NCI-H2227 treated with DMSO at 0.1 percent for 48 hours (cell line): Measurements from ENCODE around the gene CPA1.

Experiments
- DNase-seq: peaks from one replicate; lab custom pipeline; 2025; lab: John Stamatoyannopoulos, UW

Gene CPA1

DNA sequence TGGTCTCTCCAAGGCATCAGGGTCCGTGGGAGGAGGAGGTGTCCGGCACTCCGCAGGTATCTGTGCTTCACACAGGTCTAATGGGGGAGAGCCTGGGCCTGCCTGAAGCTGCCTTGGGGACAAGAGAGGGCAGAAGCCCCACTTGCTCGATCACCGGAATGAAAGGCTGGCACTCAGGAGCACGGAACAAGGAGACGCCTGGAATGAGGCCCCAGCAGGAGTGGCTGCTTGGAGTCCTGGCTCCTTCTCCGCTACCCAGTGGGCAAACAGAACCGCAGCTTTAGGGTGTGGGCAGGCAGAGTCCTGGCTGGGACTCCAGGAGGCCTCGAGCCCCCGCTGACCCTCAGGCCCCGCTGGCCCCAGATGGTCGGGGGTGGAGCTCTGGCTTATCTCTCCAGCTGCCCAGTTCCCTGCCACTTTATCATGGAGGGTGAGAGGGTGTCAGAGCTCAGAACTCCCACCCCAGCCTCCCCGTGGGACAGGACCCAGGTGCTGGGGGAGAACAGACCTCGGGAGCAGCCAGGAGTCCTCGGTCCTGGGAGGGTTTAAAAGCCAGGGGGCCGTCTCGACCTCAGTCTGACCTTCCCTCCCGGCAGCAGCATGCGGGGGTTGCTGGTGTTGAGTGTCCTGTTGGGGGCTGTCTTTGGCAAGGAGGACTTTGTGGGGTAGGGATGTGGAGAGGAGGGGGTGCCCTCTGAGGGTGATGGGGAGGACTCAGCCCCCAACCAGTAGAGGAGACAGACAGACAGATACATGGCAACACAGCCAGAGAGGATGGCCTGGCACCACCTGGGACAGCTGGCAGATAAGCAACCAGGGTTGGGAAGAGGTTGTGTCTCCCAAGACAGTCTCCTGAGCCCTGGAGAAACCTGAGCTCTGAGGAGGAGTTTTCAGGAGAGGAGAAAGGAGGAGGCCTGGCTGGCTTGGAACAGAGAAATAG is at the start of gene CPA1:
CPA1 (plus strand) TSS at position 574 of the 940 bp plus-strand sequence; CDS start at position 601, 27 bp downstream.
- no peak for DNase-seq

DNA sequence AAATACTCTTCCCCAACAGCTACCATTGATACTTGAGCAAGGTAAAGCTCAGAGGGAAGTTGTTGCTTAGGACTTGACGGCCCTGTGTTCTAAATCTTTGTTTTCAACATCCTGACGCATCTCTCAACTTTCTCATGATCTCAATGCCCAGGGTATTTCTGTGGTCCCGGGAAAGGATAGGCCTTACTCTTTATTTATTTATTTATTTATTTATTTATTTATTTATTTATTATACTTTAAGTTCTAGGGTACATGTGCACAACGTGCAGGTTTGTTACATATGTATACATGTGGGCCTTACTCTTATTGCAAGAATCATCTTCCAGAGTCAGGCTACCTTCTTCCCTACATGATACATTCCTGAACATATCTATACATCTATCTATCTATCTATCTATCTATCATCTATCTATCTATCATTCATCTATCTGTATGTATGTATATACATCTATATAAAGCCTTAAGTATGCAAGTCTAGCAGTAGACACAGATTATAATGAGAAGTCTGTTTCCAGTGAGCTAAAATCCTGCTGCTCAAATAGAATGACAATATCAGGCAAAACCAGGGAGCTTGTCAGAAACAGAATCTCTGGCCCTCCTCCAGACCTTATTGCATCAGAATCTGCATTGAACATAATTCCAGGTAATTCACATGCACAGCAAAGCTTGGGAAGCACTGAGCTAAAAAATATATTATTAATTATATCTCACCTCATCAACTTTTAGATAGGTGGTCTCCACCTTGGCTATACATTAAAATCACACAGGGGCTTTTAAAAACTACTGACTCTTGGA is 47.8 kb upstream of the CPA1 start:
- no peak for DNase-seq

DNA sequence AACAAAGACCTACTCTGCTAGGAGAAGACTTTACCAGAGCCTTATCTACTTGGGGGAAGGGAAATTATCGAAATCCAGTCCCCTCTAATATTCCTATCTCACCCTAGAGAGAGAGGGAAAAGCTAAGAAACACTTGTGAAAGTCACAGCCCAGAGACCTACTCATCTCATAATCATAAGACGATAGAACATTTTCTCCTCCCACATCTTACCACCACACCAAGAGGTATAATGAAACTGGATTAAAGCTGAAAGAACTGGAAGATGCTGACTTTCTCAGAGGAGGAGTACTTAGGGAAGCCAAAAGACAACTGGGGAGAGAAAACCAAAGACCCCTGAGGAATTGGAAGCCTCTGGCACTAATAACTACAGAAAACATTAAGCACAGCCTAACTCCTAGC is 46.5 kb upstream of the CPA1 start:
- no peak for DNase-seq

DNA sequence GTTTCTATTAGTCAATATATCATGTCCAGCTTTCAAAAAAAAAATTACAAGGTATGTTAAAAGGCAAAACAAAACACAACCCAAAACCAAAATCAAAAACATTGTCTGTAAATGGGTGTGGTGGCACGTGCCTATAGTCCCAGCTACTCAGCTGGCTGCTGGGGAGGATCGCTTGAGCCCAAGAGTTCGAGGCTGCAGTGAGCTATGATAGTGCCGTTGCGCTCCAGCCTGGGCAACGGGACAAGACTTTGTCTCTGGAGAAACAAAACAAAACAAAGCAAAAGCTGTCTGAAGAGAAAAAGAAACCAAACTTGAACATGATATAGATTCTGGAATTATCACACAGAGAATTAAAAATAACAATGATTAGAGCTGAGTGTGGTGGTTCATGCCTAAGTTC is 46.0 kb upstream of the CPA1 start:
- no peak for DNase-seq

DNA sequence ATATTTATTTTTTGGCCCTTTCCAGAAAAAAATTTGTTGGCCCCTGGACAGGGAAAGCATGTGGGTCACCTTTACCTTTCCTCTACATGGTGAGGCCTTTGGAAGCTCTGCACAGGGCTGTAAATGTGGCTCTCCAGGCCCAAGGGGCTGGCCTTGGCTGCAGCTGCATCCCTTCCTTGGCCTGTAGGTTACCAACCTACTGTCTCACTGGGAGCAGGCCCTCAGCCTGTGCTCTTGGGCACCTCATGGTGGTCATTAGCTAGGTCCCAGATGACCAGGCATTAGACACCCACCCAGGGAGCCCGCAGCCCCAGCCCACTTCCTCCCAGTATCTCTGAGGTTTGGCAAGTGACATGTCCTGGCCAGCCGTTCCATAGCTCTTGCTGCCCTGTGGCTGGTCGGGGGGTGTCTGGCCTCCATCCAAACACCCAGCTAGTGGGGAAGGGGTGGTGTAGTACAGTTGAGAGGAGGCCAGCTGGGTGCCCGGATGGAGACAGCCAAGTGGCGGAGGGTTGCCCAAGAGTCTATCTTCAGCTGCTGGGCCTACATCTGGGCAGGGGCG is 42.8 kb upstream of the CPA1 start:
- no peak for DNase-seq

DNA sequence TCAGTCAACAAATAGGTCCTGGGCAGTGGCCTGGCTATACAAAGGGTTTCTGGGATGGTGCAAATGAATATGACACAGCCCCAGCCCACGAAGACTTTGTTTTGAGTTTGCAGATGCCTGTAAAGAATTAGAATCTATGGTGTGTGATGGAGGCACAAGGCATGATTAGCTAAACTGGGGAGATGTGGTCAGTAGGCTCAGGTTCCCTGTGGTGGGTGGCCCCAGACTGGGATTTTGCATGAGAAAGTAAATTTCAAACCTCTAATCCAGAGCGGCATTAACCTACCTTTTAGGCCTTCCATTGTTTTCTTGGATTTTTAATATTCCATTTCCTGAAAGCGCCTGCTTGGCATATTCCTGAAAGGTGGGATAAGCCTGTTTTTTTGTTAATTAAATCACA is 42.1 kb upstream of the CPA1 start:
- no peak for DNase-seq

DNA sequence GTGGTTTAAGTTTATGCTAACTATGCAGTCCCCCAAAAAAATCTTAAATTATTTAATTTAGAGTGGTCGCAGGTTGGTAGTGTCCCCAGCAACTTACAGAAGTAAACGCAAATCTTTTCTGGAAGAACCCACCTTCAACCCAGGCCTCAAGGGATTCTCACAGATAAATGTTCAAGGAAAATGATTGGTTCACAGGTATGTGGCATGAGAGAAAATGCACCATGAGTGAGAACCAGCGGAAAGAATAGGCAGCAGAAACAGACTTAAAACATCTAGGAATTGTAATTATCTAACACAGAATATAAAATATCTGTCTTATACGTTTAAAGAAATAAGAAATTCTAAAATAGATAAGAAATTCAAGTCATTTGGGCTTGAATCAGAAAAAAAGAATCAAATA is 38.4 kb upstream of the CPA1 start:
- DNase-seq: no peak

DNA sequence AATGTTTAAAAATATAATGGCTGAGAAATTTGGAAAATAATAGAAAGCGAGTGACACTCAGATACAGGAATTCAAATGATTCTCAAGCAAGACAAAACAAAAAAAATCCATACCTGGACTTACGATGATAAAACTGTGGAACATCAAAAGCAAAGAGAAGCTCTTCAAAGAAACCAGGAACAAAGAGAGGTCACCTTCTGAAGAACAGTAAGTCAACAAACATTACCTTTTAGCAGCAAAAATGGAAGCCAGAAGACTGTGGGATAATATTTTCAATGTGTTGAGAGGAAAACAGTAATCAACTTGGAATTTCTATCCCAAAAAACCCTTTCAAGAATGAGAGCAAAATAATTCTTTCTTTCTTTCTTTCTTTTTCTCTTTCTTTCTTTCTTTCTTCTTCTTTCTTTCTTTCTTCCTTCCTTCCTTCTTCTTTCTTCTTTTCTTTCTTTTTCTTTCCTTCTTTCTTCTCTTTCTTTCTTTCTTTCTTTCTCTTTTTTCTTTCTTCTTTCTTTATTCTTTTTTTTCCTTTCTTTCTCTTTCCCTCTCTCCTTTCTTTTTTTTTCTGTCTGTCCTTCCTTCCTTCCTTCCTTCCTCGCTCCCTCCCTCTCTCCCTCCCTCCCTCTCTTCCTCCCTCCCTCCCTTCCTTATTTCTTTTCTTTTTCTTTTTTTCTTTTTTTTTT is 37.5 kb upstream of the CPA1 start:
- DNase-seq: no peak

DNA sequence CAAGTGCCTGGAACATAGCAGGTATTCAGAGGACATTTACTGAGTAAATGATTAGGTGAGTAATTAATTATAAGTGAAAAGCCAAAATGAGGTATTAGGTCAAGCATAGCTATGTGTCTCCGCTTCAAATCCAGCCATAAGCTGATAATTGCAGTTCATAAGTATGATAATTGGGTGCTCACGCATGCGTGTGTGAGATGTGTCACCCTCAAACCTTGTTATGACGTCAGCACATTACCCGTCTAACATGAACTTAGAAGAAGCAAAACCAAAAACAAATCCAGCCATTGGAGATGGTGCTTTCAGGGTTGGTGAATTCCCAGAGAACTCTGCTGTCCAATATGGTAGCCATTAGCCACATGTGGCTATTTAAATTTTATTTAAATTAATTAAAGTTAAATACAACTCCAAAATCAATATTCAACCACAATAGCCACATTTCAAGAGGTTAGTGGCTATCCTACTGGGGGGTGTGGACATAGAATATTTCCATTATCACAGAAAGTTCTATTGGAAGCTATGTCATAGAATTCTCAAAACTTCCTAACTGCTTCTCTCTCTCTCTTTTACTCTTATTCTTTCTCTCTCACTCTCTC is 35.9 kb upstream of the CPA1 start, which contains the start of gene CPA5:
CPA5 (plus strand) TSS at position 546 of the 596 bp plus-strand sequence. CDS start 1,670 bp downstream, outside the sequence.
- DNase-seq: no peak

DNA sequence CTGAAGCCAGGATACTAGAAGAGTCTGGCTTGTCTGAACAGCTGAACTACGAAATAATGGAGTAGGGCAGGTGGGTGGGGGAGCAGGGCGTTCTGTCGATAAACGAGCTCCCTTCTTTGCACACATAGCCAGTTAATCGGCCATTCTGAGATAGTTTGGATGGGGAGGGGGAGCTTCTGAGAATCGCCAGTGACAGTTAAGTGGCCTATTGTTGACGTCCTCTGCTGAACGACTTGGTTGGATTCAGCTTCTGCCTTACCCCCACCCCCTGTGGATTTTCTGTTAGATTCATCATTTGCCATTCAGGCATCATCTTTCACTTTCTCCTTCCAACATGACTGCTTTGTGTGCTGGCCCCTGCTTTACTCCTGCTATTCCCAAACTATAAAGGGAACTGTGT is 35.2 kb upstream of the CPA1 start:
- DNase-seq: peak; percentile 92

DNA sequence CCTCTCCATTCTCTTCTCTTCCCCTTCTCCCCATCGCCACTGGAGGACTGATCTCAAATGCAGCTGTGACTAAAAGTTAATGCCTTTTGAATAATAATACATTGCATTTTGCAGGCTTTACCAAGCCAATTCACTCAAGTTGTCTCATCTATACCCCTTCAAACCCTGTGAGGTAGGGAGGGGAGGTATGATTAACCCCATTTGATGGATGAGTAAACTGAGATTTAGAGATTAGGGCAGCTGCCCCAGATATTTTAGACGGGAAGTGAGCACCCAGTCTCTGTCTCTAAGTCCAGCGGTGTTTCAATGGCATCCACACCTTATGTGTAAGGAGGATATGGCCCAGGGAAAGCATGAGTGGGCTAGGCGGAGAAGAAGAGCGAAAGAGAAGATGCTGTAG is 34.6 kb upstream of the CPA1 start:
- DNase-seq: no peak

DNA sequence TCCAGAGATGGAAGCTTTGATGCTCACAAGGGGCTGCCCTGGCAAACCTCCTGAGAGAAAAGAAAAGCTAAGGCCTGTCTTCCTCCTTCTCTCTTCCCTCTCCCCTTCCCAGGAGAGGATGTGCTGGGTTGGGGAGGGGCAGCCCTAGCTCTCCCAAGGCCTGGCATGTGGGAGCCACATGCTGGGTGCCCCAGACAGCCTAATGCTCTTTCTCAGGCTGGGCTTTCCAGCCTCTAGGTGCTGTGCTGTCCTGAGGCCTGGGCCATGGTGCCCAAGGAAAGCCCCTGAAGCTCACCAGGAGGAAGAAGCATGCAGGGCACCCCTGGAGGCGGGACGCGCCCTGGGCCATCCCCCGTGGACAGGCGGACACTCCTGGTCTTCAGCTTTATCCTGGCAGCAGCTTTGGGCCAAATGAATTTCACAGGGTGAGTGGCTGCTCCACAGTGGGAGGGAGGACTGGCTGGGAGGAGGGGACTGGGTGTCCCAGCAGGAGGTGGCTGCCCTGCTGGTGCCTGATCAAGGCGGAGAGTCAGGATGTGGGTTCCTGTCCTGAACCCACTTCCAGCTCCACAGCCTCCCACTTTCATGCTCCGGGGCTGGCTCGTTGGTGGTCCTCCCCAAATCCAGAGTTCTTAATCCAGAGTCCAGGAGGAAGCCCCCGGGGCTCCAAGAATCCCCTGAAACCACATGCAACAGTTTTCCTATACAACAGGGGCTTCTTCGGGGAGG is 34.0 kb upstream of the CPA1 start:
- no peak for DNase-seq

DNA sequence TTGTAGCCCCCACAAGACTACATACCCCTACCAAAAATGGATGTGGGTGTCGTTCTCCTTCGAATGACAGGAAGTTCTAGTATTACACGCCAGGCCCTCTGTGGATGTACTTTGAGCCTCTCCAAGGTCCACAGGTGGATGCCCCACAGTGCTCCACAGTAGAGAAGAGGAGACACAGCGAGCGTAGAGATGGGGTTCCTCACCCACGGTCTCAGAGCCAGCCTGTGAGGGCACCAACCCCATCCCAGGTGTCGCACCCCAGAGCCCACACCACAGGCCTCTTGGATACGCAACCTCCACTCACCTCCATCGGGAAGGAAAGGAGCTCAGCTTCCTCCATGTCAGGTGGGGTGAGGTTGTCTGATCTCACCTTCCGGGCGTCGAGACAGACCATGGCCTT is 33.4 kb upstream of the CPA1 start:
- DNase-seq: no peak

DNA sequence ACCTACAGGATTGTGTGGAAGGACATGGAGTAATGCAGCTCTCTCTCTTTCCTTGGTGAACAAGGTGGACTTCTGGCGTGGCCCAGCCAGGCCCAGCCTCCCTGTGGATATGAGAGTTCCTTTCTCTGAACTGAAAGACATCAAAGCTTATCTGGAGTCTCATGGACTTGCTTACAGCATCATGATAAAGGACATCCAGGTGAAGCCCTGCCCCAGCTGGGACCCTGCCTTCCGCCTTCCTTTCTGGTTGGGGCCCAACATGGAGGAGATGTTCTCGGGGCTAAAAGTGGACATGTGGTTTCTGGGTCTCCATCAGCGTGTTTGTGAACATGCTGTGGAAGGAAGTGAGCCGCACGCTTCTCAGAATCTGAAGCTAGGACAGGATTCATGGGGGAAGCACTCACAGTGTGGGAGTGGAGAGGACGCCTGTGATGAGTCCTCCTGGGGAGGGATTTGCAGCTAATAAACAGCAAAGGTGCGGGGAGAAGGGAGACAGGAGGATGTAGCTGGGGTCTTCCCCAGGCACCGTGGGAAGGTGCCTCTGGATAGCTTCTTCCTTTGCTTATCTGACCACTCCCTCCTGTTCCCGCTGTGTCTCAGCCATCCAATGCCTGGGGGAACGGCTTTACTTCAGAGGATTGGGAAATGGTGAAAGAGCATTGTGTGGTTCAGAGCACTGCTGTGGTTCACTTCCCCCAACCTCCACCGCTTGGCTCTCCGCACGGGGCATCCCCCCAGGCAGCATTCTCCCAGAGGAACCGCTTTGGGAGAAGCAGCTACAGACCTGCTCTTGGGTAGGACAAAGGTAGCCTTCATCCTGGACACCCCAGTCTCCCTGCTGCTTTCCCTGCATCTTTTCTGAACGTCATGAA is 30.1 kb upstream of the CPA1 start:
- peak; percentile 79 for DNase-seq

DNA sequence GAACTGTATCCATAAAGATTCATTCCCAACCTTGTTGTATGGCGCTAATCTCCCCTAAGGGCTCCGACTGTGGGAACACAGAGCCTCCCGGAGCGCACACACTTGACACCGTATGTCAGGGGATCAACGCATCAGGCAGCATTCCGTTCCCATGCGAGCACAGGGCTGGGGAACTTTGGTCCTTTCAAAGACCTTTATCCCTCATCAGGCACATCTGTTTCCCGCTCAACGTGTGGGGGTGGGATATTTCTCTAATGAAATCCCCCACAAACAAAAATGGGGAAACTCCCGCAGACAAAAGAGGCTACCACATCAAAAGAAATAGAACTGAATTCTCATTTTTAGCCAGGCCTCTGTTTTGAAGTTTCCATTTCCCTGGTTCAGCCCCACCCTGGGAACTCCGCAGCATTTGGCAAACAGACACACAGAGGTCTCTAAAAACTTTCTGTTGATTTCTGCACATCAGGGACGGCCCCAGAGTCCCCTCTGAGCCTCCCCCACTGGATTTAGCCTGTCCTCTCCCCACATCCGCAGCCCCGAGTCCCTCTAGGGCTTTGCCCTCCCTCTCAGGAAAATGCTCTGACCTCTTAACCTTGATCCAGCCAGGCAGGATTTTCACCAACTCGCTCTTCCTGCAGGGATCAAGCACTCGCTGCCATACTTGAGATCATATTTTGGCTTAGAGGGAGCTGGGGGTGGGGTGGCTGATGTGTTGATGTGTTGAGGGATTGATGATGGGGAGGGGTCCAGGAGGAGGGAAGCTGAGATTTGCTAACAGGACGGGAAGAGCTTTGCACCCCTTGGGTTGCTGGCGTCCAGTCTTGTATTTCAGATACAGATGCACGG is 29.1 kb upstream of the CPA1 start:
- peak; percentile 77 for DNase-seq

DNA sequence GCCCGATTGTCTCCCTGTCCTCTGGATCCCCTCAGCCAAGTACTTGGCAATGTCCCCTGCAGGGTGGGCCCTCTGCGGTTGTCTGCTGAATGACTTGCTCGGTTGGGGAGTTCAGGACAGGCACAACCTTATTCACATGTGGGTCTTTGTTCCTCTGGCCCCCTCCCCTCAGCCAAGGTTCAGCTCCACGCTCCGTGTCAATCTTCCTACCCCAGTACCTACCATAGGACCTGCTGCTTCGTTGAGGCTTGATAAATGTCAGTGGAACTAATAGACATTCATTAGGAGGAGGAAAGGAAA is 28.6 kb upstream of the CPA1 start:
- DNase-seq: no peak

DNA sequence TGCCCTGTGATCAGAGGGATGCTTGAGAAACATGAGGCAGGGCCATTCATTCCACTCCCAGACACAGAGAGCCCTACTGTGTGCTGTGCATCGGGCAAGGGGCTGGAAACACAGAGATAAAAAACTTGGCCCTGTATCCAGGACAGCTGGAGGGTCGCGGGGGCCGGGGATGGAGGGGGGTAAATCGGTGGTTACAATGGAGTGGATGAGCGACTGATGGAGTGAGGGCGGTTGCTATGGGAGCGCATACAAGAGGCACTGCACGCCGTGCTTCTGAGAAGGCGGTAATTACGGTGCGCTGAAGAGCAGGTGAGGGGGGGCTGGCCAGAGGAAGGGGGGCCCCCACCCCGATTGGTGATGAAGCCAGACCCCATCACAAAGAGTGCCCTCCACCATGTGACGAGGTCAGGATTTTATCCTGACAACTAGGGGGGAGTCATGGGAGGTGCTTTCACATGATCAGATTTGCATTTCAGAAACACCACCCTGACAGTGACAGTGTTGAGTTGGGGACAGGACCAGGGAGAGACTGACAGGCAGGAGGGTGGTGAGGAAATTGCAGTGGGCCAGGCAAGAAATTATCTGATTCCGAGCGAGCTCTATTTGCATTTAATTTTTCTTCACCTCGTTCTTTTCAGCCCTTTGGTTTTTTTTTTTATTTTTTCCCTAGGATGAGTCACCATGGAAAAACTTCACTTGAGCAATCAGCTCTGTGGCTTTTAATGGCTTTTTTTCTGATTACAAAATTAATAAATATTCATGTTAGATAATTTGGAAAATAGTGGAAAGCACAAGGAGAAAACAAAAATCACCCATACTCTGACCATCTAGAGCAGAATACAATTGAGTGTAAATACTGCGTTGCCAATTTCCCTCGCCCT is 27.9 kb upstream of the CPA1 start:
- peak; percentile 99 for DNase-seq

DNA sequence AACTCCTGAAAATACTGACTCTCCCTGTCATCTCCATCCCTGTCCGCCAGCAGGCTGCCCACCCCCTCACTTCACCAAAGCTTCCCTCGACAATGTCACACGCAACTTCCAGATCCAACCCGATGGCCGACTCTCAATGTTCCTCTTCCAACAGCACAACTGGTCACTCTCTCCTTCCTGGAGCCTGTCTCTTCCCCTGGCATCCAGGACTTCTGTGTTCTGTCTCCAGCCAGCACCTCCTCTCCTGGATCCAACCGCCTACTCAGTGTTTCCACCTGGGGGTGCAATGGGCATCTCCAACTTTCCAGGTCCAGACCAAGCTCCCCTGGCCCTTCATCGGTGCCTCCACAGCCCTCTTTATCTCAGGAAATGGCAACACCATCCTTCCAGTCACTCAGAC is 27.1 kb upstream of the CPA1 start:
- DNase-seq: no peak
